HepG2 (cell line): ENCODE data around the gene PYY. TPM values are rescaled to one million over a fixed set of nuclear protein-coding genes. Genes with fewer than 3 reads are reported as not detected.

Experiments used
- AKNA ChIP-seq: sonication (generic); formaldehyde crosslinking; IDR thresholded peaks from 2 replicates; pipeline ENCODE4 v1.4.0; 2020; ENCODE audit warnings: missing genetic modification reagents, borderline replicate concordance
- IRF9 ChIP-seq: sonication (generic); formaldehyde crosslinking; IDR thresholded peaks from 2 replicates; pipeline ENCODE4 v1.8.0; 2022; ENCODE audit warnings: missing genetic modification reagents, mild to moderate bottlenecking, borderline replicate concordance
- MAX ChIP-seq: IDR thresholded peaks from 2 replicates; pipeline ENCODE4 v1.6.1; 2012; ENCODE audit warnings: inconsistent platforms
- MIXL1 ChIP-seq: IDR thresholded peaks from 2 replicates; pipeline ENCODE4 v1.6.1; 2016
- NR2F2 ChIP-seq: IDR thresholded peaks from 2 replicates; pipeline ENCODE4 v1.6.1; 2012; ENCODE audit warnings: low read depth, inconsistent platforms, borderline replicate concordance
- PRDM4 ChIP-seq: sonication (generic); formaldehyde crosslinking; IDR thresholded peaks from 2 replicates; pipeline ENCODE4 v1.9.0; 2021; ENCODE audit warnings: missing genetic modification reagents, borderline replicate concordance
- SAP130 ChIP-seq: IDR thresholded peaks from 2 replicates; pipeline ENCODE4 v1.6.1; 2016; ENCODE audit warnings: low read depth
- ZBTB40 ChIP-seq, 2 experiments: fragments of 450-650 bp in 1 of 2; sonication (generic) in 1 of 2; formaldehyde crosslinking in 1 of 2; IDR thresholded peaks; 2 replicates each; pipeline versions ENCODE4 v1.6.1 to v1.8.0; 2016 to 2022; ENCODE audit warnings: antibody characterized with exemption in 1 of 2, mild to moderate bottlenecking in 1 of 2, missing genetic modification reagents in 1 of 2
- polyA plus RNA-seq, 8 experiments: library from polyadenylated mRNA; depleted of rRNA in 3 of 8; stranded (reverse) in 7 of 8; unstranded in 1 of 8; fragments of >200 nt; fragmentation: Illumina TruSeq in 4 of 8; extraction: Trizol in 4 of 8; gene quantifications; 2 replicates each; pipeline versions ENCODE4 v1.2.1 to v1.2.3, GENCODE V29; 2011 to 2016; ENCODE audit warnings: low read depth in 4 of 8, missing spikeins in 1 of 8, mixed read lengths in 1 of 8; ENCODE audit not compliant: insufficient read depth in 1 of 8
- total RNA-seq, 5 experiments: library from RNA; depleted of rRNA; stranded (reverse); fragments of >200 nt; fragmentation: Illumina TruSeq; extraction: Trizol; gene quantifications; 2 replicates each; pipeline ENCODE4 v1.2.3, GENCODE V29; 2016; ENCODE audit warnings: low read depth in 1 of 5

PYY gene
- total and polyA plus RNA-seq, 2 of the 13 experiments (the other 11 are each of a cell fraction or from before 2014, with no cell fraction given), result 0.25 TPM; not detected in 1

- TF ChIP-seq ZBTB40 (IDR thresholded peaks at IDR 0.05), result no peak
- TF ChIP-seq ZBTB40 (CRISPR knock-in tag; IDR thresholded peaks at IDR 0.05), result peak; percentile 91
- TF ChIP-seq SAP130 (CRISPR knock-in tag), result peak; percentile 86
- TF ChIP-seq NR2F2, result peak; percentile 71; the same call in 1 of the 2 replicates
- TF ChIP-seq PRDM4, result no peak
- 0 out of 2 replicates have a peak, but pooled peaks have one; percentile 74 for TF ChIP-seq AKNA (CRISPR knock-in tag)
- peak; percentile 58; the same call in 1 of the 2 replicates for TF ChIP-seq MIXL1 (CRISPR knock-in tag)
- peak; percentile 84 for TF ChIP-seq MAX
- TF ChIP-seq IRF9, result peak; percentile 93; the same call in 1 of the 2 replicates
Measured at GRCh38 chr17:43983515-43984411, 30.0 kb upstream of the PYY start (continued).
